GM12874 (cell line): ENCODE measurements around the gene LHFPL6.

Experiments
- CTCF ChIP-seq: IDR thresholded peaks from 2 replicates; pipeline ENCODE4 v1.5.1; 2011; ENCODE audit warnings: low read depth, mild to moderate bottlenecking, control low read depth, low read length, moderate library complexity; ENCODE audit not compliant: insufficient read depth

Gene LHFPL6

GRCh38 chr13:39515224-39515714, 87.7 kb downstream of the LHFPL6 start:
- TF ChIP-seq CTCF = no peak

- no peak for TF ChIP-seq CTCF
Observed at GRCh38 chr13:39512687-39513086, 90.3 kb downstream of the LHFPL6 start.

- no peak for TF ChIP-seq CTCF
Observed at GRCh38 chr13:39510316-39510695, 92.7 kb downstream of the LHFPL6 start.

- TF ChIP-seq CTCF = no peak
Observed at GRCh38 chr13:39509616-39510315, 93.2 kb downstream of the LHFPL6 start.

GRCh38 chr13:39506559-39507390, 96.2 kb downstream of the LHFPL6 start:
- TF ChIP-seq CTCF = no peak

- TF ChIP-seq CTCF = no peak
Observed at GRCh38 chr13:39505151-39505550, 97.8 kb downstream of the LHFPL6 start.

GRCh38 chr13:39503048-39503447, 99.9 kb downstream of the LHFPL6 start:
- no peak for TF ChIP-seq CTCF
